ENCODE results near the gene RBM46.

Gene RBM46, protein sequence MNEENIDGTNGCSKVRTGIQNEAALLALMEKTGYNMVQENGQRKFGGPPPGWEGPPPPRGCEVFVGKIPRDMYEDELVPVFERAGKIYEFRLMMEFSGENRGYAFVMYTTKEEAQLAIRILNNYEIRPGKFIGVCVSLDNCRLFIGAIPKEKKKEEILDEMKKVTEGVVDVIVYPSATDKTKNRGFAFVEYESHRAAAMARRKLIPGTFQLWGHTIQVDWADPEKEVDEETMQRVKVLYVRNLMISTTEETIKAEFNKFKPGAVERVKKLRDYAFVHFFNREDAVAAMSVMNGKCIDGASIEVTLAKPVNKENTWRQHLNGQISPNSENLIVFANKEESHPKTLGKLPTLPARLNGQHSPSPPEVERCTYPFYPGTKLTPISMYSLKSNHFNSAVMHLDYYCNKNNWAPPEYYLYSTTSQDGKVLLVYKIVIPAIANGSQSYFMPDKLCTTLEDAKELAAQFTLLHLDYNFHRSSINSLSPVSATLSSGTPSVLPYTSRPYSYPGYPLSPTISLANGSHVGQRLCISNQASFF

DNA sequence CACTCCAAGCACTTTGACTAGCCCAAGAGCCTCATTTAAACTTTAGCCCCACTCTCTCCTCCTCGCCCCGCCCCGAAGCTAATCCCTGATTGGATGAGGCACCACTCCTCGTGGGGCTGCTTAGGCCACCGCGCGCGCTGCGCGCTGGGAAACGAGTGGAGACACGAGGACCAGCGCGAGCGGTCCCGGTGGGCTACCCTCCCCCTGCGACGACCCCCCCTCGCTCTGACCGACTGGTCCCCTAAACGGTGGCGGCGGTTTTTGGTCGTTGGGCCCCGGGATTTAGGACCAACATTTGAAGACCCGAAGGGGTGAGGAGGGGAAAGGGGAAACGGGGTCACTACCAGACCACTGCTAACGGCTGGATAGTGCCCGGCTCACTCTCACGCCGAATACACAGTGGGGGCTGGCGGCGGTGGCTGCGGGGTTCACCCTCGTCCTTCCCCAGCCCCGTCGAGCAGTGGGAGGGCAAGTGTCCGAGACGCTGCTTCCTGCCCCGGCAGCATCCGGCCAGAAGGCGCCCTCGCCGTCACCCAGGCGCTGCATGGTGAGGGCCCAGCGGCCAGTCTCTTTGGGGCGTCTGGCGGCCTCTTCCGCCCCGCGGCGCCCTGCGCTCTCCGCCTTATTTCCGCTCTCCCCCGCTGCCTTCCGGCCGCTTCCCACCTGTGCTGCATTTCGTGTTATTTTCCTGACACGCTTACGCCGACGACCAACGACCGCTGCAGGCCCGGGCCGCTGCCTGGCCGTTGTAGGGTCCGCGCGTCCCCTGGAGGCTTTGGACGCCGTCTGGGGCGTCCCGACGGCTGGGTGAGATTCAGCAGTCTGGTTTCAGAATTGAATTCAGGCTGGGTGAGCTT lies at the start of gene RBM46:
TSS of gene RBM46 (plus strand) at position 147 of the 857 bp plus-strand sequence. CDS start 15,481 bp downstream, outside the sequence.
- in situ Hi-C loops (cut with HindIII; ENCODE audit: low sequenced_read_pairs), result no loop called here

DNA sequence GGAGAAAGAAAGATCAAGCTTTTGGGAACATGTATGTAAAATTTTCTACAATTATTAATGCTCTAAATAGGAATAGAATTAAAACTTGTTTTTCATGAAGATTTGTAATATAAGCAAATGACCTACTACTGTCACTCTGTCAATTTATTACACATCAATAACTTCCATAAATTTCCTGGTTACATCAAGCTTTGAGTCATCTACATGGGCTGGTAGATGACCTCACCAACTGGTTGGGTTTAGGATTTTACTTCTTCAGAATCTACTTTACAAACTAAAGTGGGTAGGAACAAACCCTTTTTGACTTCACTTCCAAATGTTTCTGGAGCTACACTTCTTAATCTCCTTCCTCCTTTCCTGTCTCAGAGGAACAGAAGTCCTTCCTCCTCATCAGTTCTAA lies 49.3 kb upstream of the RBM46 start:
- in situ Hi-C loops (cut with HindIII; ENCODE audit: low sequenced_read_pairs), result no loop called here

DNA sequence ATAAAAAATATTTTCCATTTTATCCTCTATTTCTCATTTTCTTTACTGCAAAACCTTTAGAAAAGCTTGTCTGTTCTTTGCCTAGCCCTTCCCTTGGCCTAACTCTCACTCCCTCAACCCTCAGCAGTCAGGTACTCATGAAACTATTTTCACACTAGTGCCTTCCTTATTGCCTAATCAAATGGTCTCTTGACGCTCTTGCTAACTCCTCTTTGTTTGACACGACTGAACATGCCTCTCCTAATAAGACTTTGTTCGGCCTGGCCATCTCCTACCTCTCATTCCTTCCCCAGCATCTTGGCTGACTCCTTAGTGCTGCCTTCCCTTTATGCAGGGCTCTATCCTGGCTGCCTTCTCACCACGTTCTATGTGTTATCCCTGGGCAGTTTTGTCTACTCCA lies 48.4 kb upstream of the RBM46 start:
- in situ Hi-C loops (cut with HindIII; ENCODE audit: low sequenced_read_pairs), result no loop called here

DNA sequence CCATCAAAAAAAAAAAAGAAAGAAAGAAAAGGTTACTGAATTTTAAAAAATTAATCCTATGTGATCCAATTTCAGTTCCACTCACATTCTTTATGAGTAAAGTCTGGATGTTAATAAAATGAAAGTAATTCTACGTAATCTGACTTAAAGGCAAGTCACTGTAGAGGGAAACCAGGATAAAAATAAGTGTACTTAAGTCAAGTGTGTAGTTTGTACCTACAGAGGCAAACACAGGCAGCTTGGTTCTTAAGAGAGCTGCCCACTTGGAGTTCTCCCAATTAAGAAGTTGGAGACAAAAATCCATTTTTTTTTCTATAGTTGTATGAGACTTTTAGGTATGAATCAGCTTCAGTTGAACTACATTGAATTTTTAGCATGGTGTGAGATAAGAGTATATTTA lies 44.3 kb upstream of the RBM46 start:
- in situ Hi-C loops (cut with HindIII; ENCODE audit: low sequenced_read_pairs), result no loop called here

DNA sequence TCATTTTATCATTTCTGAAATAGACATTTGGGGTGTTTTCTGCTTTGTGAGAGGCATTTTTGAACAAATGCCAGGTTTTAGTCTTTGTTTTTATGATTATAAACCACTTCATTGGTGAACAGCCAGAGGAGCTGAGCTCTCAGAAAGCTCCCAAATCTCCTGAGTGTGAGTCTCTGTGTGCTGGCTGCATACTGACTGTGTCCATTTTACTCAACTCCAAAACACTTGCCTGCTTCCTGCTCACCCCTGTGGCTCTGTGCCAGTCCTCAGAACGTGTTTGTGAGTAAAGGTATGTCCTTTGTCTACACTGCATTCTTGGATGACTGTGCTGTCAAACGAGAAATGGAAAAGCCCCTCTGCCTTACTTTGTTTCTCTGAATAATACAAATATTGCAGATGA lies 42.6 kb upstream of the RBM46 start:
- in situ Hi-C loops (cut with HindIII; ENCODE audit: low sequenced_read_pairs), result no loop called here

DNA sequence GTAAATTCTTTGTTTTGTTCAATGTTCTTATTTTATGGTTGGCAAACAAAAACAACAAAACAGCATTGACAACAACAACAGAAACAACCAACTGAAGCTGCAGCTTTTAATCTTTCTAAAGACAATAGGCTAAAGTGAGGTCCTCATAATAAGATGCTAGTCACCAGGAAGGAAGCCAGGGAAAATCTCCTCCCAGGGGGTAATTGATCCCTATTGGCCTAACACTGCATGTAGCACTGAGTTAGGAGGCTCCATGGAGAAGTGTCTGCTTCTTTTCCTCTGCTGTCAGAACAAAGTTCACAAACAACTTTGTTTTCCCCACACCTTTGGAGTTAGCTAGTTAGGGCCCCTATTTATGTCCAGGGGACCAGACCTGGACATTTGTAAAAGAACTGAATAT lies 42.0 kb upstream of the RBM46 start:
- in situ Hi-C loops (cut with HindIII; ENCODE audit: low sequenced_read_pairs), result no loop called here

DNA sequence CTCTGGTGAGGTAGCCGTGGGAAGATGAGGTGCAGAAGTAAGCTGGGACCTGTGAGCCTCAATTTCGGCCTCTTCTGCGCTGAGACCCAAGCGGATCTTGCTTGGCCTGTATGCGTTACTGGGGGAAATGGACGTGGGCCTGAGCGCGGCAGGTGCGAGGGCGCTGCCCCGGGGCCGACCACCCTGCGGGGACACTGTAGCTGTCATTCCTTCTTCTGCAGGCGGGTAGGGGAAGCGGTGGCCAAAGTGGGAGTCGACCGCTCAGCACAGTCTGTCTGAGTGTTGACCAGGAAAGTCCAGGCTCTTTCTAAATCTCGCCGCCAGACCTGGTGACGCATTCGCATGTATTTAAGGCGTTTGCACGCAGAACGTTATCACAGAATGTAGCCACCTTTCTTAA lies 40.6 kb upstream of the RBM46 start:
- in situ Hi-C loops (cut with HindIII; ENCODE audit: low sequenced_read_pairs), result no loop called here

DNA sequence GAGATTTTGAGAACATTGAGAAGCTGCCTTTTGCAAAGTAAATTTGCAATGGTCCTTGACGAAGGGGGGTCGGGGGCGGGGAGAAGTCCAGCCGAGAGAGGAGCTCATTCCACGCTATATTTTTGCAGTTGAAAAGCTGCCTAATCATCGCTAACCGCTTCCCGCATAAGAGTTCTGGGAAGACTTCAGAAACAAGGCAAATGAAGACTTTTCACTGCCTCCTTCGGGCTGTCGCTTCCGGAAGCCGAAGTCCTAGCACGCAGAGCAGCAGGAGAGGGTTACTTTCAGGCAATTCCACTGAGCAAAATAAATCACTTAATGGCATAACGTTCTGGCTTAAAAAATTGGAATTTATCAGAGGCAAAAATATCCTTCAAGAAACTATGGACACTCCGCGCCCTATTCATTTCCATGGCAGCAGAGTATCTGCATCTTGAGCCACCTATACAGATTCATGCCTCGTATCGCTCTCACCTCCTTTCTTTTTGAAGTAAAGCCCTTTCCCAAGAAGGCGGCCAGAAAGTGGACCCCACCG lies 39.9 kb upstream of the RBM46 start:
- in situ Hi-C loops (cut with HindIII; ENCODE audit: low sequenced_read_pairs), result no loop called here

DNA sequence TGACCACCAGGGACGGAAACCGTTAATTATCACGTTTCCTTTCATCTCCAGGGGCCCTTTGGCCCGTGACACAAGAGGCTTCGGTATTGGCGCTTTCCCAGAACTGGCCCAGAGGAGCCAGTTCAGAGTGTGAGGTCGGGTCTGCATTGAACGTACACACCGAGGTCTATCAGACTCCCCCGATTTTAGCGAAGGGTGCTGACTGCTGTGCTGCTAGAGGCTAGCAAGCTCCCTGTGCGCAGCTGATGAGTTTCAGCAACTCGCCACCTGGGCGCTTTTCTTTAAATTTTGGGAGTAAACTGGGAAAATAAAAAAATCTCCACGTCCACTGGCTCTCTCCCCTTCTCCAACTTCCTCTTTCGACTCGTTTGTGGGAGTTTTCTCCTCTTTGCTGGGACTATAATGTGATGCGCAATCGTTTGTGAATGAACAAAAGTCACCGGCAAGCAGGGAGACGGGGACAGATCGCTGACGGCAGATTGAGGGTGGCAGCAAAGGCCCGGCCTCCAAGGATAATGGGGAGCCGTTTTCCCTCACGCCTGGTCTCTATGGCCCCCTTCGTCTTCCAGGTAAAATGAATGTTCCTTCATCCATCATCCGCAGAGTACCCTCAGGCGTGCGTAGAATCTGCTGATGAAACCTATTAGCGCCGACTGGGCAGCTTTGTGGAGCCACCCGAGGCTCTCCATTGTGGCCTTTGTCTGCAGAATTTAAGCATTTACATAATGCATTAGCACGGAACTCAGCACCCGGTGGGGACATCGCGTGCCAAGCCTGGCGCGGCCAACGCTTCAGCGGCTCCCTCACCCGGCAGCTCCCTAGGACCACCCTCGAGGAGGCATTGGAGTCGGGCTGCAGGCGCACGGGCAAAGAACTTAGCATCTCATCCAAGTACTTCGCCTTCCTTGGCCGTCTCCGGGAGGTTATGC lies 38.9 kb upstream of the RBM46 start:
- in situ Hi-C loops (cut with HindIII; ENCODE audit: low sequenced_read_pairs), result no loop called here

DNA sequence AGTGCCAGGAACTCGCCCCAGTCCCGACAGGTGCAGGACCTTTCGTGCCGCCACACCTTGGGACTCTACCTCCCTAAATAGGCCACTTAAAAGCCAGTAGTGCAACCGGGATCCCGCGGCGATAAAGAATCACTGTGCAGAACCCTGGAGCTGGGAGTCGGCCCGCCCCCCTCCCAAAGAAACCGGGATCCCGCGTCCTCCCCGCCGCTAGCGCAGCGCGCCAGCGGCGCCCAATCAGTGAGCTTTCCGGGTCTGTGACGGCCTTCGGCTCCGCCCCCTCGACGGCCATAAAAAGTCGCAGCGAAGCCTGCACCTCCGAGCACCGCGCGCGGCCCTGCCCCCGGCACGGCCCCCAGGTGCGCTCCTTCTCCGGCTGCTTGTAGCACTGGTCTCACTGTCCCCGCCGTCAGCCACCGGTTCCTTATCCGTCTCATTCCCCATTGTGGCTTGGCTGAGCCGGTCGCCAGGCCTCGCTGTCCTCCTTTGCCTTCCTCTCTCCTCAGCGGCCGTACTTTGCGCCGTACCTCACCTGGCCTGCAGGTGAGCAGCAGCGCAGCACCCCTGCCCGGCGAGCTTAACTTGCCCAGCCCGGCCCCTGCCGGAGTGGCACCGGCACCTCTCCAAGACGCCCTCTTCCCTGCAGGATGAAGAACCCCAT lies 37.3 kb upstream of the RBM46 start, which contains the start of gene LRAT:
TSS of gene LRAT (plus strand) at position 318 of the 658 bp plus-strand sequence. CDS start at position 645, 327 bp downstream.
- in situ Hi-C loops (cut with HindIII; ENCODE audit: low sequenced_read_pairs), result no loop called here

DNA sequence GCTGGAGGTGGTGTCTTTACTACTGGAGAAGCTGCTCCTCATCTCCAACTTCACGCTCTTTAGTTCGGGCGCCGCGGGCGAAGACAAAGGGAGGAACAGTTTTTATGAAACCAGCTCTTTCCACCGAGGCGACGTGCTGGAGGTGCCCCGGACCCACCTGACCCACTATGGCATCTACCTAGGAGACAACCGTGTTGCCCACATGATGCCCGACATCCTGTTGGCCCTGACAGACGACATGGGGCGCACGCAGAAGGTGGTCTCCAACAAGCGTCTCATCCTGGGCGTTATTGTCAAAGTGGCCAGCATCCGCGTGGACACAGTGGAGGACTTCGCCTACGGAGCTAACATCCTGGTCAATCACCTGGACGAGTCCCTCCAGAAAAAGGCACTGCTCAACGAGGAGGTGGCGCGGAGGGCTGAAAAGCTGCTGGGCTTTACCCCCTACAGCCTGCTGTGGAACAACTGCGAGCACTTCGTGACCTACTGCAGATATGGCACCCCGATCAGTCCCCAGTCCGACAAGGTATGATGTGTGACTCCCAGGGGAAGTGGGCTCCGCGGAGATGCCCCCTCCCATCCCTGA lies 36.6 kb upstream of the RBM46 start:
- in situ Hi-C loops (cut with HindIII; ENCODE audit: low sequenced_read_pairs), result no loop called here

DNA sequence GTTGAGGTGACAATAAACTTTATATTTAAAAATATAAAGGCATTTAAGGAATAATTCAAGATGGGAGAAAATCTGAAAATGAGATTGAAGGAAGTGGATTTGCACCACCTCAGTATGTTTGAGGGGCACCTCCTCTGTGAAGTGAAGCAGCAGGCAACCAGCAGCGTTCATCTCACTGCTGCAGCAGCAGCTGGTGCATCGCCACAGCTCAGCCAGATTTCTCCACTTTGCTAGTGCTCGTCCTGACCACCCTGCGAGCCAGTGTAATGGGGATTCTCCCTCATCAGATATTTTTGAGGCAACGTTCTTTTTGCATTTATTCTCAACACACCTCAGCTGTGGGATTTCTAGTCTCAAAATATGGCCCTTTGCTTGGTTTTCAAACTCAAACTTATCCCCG lies 23.4 kb upstream of the RBM46 start:
- in situ Hi-C loops (cut with HindIII; ENCODE audit: low sequenced_read_pairs), result no loop called here

DNA sequence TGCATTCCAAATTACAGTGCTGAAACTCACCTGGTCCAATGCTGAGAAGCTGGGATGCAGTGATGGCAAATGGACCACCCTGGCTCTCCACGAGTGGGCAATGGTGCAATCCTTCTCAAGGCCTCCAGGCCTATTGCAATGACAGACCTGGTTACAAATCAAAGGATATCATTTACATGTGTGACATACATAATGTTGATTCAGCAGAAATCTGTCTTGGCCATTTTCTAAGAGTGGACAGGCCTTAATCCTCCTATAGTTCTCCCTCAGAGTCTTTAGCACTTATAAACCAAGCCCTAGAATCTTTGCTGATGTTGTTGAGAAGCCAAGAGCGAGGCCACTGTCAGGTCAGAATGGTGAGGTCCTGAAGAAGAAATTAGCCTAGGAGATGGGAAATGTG lies 20.2 kb upstream of the RBM46 start:
- in situ Hi-C loops (cut with HindIII; ENCODE audit: low sequenced_read_pairs), result no loop called here

DNA sequence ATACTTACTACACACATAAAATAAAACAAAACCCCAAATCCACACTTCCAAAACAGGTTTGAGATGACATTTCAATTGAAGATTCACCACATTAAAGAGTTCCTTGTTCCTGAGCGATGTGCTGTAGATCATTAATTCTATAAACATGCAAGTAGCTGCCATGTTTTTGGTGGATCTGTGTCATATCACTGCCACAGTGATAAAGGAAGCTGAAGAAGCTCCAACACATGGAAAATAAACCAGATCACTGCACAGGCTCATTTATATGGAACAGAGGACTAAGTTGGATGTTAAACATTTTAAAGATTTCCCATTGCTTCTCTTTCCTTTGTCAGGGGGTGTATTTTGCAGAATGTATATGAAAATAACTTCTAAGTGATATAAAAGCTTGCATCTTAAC lies 2.8 kb upstream of the RBM46 start:
- in situ Hi-C loops (cut with HindIII; ENCODE audit: low sequenced_read_pairs), result no loop called here

DNA sequence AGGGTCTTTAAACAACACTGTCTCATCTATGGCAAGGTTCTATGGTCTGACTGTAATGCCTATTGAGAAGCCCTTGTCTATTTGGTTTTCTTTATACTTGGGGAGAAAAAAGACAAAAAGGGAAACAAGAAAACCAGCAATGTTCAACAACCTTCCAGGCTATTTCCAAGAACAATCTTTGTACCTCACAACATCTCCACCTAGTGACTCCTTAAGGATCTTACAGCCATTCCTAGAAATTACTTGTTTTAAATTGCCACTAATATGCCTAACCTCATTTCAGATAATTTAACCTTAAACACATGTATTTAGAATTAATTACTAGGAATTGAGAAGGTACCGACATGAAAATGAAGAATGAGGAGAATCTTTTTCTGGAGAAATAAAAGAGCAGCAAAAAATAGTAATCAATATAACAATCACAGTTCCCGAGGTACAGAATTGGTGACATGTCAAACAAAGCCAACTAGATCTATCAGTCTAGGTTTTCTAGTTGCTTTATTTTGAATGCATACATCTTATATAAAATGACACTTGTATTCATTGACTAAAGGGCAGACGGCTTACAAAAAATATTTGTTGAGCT lies 1.6 kb upstream of the RBM46 start:
- in situ Hi-C loops (cut with HindIII; ENCODE audit: low sequenced_read_pairs), result no loop called here

DNA sequence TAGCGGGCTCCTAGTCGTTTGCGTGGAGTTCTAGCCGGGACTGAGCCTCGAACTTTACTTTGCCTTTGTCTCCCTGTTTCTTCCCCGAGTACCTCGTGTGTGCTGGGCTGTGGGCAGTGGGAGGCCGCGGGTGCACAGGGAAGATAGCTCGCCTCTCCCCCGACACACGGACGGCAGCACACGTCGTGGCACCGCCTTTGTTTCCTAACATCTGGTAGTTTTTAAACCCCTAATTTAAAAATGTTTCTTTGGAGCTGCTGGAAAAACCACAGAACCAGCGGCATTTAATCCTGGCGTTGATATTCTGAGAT lies 866 bp downstream of the RBM46 start:
- in situ Hi-C loops (cut with HindIII; ENCODE audit: low sequenced_read_pairs), result no loop called here

DNA sequence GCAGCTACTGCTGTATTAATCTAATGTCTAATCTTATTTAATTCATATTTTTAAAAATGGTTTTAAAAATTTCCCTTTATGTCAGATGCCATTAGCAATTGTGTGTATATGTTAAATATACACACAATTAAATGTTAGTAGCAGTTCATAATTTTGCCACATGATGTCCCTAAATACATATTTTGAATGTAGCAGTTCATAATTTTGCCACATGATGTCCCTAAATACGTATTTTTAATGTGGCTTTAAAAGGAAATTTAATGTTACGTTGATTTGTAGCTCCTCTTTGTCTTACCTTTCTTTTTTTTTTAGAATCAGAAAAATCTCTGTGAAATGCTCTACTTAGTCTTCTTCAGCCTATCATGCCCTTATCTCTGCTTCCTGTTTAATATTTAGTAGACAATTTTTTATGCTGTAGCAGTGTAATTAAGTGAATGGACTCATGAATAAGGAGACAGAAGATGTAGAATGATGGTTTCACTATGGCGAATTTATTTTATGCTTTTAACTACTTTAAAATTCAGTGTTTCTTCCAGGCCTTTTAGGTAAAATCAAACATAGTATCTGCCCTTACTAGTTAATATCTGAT lies 26.1 kb downstream of the RBM46 start:
- in situ Hi-C loops (cut with HindIII; ENCODE audit: low sequenced_read_pairs), result loop anchor here (10.0 kb wide), 1 partner anchor 558 kb away; no protein-coding TSS in a partner anchor

DNA sequence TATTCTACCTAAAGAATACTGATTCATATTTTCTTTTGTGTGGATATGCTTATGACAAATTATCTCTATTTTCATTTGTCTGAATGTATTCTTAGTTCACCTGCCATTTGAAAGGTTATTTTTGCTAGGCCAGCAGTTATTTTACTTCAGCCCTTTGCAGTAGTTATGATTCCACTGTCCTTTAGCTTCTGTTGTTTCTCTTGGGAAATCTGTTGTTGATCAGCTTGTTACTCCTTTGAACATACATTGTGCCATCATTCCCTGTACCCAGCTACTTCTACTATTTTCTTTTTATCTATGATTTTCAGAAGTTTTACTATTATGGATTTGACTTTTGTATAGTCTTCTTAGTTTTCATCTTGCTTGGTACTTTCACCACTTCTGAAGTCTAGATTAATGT lies 37.2 kb downstream of the RBM46 start:
- in situ Hi-C loops (cut with HindIII; ENCODE audit: low sequenced_read_pairs), result no loop called here

DNA sequence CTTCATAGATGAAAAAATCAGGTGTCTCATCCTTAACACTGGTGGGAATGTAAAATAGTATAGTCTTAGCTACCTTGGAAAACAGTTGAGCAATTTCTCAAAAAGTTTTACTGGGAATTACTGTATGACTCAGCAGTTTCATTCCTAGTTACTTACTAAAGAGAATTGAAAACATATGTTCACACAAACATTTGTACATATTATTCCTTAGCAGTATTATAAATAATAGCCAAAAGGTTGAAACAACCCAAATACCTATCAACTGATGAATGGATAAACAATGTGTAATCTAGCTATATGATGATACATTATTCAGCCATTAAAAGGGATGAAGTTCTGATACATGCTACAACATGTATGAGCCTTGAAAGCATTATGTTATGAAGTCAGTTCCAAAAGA lies 41.7 kb downstream of the RBM46 start:
- in situ Hi-C loops (cut with HindIII; ENCODE audit: low sequenced_read_pairs), result no loop called here

Measured in DLD1 (cell line).